Measurements from ENCODE around the gene NAT8. TPM values are rescaled to one million over a fixed set of nuclear protein-coding genes. Genes with fewer than 3 reads are reported as not detected.
"Not testable (repeated sequence)": the region's sequence is repeated elsewhere in the genome, so short reads cannot be mapped to it uniquely, and the experiment has no call there.

NAT8 gene
- polyA plus RNA-seq, 2 donors: not detected

DNA sequence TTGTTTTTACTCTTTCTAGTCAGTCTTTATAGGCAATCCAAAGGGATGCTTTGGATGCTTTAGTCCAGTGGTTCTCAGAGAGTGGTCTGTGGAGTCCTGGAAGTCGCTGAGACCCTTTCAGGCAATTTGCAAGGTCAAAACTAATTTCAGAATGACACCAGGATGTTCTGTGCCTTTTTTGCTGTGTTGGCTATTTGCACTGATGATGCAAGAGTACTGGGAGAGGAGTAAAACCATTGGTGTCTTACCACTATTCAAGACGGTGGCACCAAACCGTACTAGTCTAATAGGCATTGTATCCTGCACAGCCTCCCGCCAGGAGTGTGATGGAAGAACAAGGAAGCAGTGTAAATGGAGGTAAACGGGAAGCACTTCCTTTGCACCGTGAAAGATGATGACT is 34.0 kb upstream of the NAT8 start:
- H3K27me3 ChIP-seq (ENCODE audit: control insufficient read depth in 1 of 2, insufficient read depth in 2 of 2, low read length in 2 of 2); H3K4me3 ChIP-seq (ENCODE audit: low read depth in 1 of 2, low read length in 2 of 2); H3K36me3 ChIP-seq (ENCODE audit: control insufficient read depth in 2 of 2, insufficient read depth in 2 of 2, low read length in 1 of 2); H3K9me3 ChIP-seq (ENCODE audit: control insufficient read depth in 2 of 2, insufficient read depth in 1 of 2, low read depth in 1 of 2, low read length in 1 of 2); H3K27ac ChIP-seq (ENCODE audit: low read depth in 2 of 2, low read length in 1 of 2); H3K4me1 ChIP-seq (ENCODE audit: control insufficient read depth in 2 of 2, insufficient read depth in 2 of 2, low read length in 1 of 2): not testable (repeated sequence)
- WGBS, 2 donors: 74 to 78% methylated on average over 5 to 6 of the region's 6 CpGs

DNA sequence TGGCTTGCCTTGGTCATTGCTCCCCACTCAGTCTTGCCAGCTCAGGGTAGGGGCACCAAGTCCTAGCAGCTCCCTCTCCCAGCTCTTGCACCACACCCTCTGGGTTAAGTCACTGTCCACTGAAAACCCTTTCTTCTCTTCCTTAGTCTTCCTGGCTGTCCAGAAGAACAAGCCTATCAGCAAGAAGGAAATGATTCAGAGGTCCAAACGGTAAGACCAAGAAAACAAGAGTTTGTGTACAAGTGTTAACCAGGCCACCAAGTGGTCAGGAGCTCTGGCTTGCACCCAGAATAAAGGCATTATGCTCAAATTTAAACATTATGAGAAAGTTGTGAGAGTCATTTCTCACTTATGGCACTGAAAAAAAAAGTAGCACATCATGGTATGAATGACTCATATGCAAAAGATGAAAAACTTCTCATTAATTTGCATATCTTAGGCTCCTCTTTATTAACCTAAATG is 32.5 kb upstream of the NAT8 start:
- H3K27ac ChIP-seq (ENCODE audit: low read depth in 2 of 2, low read length in 1 of 2); H3K4me3 ChIP-seq (ENCODE audit: low read depth in 1 of 2, low read length in 2 of 2); H3K36me3 ChIP-seq (ENCODE audit: control insufficient read depth in 2 of 2, insufficient read depth in 2 of 2, low read length in 1 of 2); H3K4me1 ChIP-seq (ENCODE audit: control insufficient read depth in 2 of 2, insufficient read depth in 2 of 2, low read length in 1 of 2); H3K27me3 ChIP-seq (ENCODE audit: control insufficient read depth in 1 of 2, insufficient read depth in 2 of 2, low read length in 2 of 2); H3K9me3 ChIP-seq (ENCODE audit: control insufficient read depth in 2 of 2, insufficient read depth in 1 of 2, low read depth in 1 of 2, low read length in 1 of 2): not testable (repeated sequence)
- 31 to 38% methylated on average over 1 of the region's 1 CpG for WGBS, 2 donors

DNA sequence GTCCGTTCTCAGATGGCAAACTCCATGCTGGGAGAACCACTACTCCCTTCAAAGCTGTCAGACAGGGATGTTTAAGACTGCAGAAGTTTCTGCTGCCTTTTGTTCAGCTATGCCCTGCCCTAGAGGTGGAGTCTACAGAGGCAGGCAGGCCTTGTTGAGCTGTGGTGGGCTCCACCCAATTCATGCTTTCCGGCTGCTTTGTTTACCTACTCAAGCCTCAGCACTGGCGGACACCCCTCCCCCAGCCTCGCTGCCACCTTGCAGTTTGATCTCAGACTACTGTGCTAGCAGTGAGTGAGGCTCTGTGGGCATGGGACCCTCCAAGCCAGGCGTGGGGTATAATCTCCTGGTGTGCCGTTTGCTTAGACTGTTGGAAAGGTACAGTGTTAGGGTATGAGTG is 27.8 kb upstream of the NAT8 start:
- H3K9me3 ChIP-seq (ENCODE audit: control insufficient read depth in 2 of 2, insufficient read depth in 1 of 2, low read depth in 1 of 2, low read length in 1 of 2); H3K36me3 ChIP-seq (ENCODE audit: control insufficient read depth in 2 of 2, insufficient read depth in 2 of 2, low read length in 1 of 2); H3K4me1 ChIP-seq (ENCODE audit: control insufficient read depth in 2 of 2, insufficient read depth in 2 of 2, low read length in 1 of 2); H3K4me3 ChIP-seq (ENCODE audit: low read depth in 1 of 2, low read length in 2 of 2); H3K27ac ChIP-seq (ENCODE audit: low read depth in 2 of 2, low read length in 1 of 2); H3K27me3 ChIP-seq (ENCODE audit: control insufficient read depth in 1 of 2, insufficient read depth in 2 of 2, low read length in 2 of 2): not testable (repeated sequence)
- 72 to 83% methylated on average over 6 of the region's 6 CpGs for WGBS, 2 donors

DNA sequence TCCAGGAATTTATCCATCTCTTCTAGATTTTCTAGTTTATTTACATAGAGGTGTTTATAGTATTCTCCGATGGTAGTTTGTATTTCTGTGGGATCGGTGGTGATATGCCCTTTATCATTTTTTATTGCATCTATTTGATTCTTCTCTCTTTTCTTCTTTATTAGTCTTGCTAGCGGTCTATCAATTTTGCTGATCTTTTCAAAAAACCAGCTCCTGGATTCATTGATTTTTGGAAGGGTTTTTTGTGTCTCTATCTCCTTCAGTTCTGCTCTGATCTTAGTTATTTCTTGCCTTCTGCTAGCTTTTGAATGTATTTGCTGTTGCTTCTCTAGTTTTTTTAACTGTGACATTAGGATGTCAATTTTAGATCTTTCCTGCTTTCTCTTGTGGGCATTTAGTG is 25.0 kb upstream of the NAT8 start:
- H3K36me3 ChIP-seq (ENCODE audit: control insufficient read depth in 2 of 2, insufficient read depth in 2 of 2, low read length in 1 of 2); H3K4me1 ChIP-seq (ENCODE audit: control insufficient read depth in 2 of 2, insufficient read depth in 2 of 2, low read length in 1 of 2); H3K27me3 ChIP-seq (ENCODE audit: control insufficient read depth in 1 of 2, insufficient read depth in 2 of 2, low read length in 2 of 2); H3K27ac ChIP-seq (ENCODE audit: low read depth in 2 of 2, low read length in 1 of 2); H3K9me3 ChIP-seq (ENCODE audit: control insufficient read depth in 2 of 2, insufficient read depth in 1 of 2, low read depth in 1 of 2, low read length in 1 of 2); H3K4me3 ChIP-seq (ENCODE audit: low read depth in 1 of 2, low read length in 2 of 2): not testable (repeated sequence)
- 86 to 88% methylated on average over 3 of the region's 3 CpGs for WGBS, 2 donors

DNA sequence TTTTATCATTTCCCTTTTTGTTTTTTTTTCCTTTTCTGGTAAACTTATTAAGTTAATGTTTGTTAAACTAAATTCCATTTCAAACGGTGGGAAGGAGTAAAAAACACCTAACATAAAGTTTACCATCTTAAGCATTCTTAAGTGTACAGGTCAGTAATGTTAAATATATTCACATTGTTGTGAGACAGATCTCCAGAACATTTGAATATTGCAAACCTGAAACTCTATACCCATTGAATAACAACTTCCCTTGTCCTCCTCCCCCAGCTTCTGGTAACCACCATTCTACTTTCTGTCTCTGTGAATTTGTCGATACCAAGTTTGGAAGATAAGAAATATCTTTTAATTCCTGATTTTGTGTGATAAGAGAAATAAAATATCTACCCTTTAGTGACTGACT is 12.0 kb upstream of the NAT8 start:
- Histone ChIP-seq H3K4me3 (ENCODE audit: low read depth in 1 of 2, low read length in 2 of 2) (no peak overlapping the region), H3K27ac (ENCODE audit: low read depth in 2 of 2, low read length in 1 of 2) (no peak overlapping the region), H3K9me3 (ENCODE audit: control insufficient read depth in 2 of 2, insufficient read depth in 1 of 2, low read depth in 1 of 2, low read length in 1 of 2) (no peaks in the 10 kb centered on the region), H3K36me3 (ENCODE audit: control insufficient read depth in 2 of 2, insufficient read depth in 2 of 2, low read length in 1 of 2) (no peaks in the 10 kb centered on the region), H3K4me1 (ENCODE audit: control insufficient read depth in 2 of 2, insufficient read depth in 2 of 2, low read length in 1 of 2) (no peaks in the 10 kb centered on the region), H3K27me3 (ENCODE audit: control insufficient read depth in 1 of 2, insufficient read depth in 2 of 2, low read length in 2 of 2) (no peaks in the 10 kb centered on the region)
- 56 to 68% methylated on average over 2 of the region's 2 CpGs for WGBS, 2 donors

DNA sequence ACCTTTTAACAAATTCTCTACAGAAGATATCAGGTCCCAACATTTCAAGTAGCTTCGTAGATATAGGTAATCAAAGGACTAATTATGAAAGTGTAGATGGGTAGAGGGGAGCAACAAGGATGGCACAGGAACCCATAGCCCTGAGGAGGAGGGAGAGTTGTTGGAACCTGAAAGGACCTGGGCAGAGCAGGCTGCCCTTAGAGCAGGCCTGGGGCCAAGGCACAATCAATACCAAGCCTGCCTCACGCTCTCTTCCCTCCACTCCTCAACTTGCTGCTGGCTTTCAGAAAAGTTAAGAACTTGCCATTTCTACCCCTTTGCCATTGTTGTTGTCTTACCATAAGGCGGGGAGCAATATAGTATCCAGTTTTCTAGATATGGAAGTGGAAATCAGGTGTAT is 10.1 kb upstream of the NAT8 start:
- H3K27ac ChIP-seq (ENCODE audit: low read depth in 2 of 2, low read length in 1 of 2): no peak overlapping the region
- no peaks in the 10 kb centered on the region for H3K36me3 ChIP-seq (ENCODE audit: control insufficient read depth in 2 of 2, insufficient read depth in 2 of 2, low read length in 1 of 2)
- H3K27me3 ChIP-seq (ENCODE audit: control insufficient read depth in 1 of 2, insufficient read depth in 2 of 2, low read length in 2 of 2): no peaks in the 10 kb centered on the region
- H3K9me3 ChIP-seq (ENCODE audit: control insufficient read depth in 2 of 2, insufficient read depth in 1 of 2, low read depth in 1 of 2, low read length in 1 of 2): peaks cover 0 to 2% of the 10 kb centered on the region in 2 donors
- WGBS, 2 donors: 88 to 94% methylated on average over 3 of the region's 3 CpGs
- H3K4me1 ChIP-seq (ENCODE audit: control insufficient read depth in 2 of 2, insufficient read depth in 2 of 2, low read length in 1 of 2): no peaks in the 10 kb centered on the region
- H3K4me3 ChIP-seq (ENCODE audit: low read depth in 1 of 2, low read length in 2 of 2): no peak overlapping the region

DNA sequence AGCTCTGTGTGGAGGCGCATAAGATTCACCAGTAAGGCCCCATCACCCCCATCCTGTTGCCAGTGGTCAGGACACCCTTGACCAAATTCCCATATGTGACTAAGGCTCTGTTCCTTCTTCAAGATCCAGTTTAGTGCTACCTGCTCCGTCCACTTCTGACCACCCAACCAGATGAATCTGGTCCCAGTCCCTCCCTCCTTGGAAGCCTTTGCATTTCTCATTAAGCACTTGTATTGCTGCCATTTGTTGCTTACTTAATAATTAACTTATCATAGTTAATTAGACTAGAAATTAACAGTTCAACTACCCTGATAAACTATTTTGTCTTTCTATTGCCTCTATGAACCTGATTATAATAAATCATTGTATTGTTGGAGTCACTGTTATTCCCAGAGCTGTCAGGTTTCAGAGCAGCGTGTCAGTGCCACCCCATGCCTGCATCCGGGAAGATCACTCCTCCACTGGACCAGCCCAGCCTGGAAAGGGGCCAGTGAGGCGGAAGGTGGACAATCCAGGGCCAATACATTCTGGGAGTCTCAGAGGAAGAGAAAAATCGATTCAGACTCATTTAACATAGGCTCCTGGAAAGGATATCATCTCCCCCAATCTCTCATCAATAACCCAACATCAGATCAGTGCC is 9.5 kb upstream of the NAT8 start:
- Histone ChIP-seq H3K4me3 (ENCODE audit: low read depth in 1 of 2, low read length in 2 of 2) (no peak overlapping the region), H3K9me3 (ENCODE audit: control insufficient read depth in 2 of 2, insufficient read depth in 1 of 2, low read depth in 1 of 2, low read length in 1 of 2) (peaks cover 0 to 2% of the 10 kb centered on the region in 2 donors), H3K27ac (ENCODE audit: low read depth in 2 of 2, low read length in 1 of 2) (no peak overlapping the region), H3K27me3 (ENCODE audit: control insufficient read depth in 1 of 2, insufficient read depth in 2 of 2, low read length in 2 of 2) (no peaks in the 10 kb centered on the region), H3K36me3 (ENCODE audit: control insufficient read depth in 2 of 2, insufficient read depth in 2 of 2, low read length in 1 of 2) (no peaks in the 10 kb centered on the region), H3K4me1 (ENCODE audit: control insufficient read depth in 2 of 2, insufficient read depth in 2 of 2, low read length in 1 of 2) (no peaks in the 10 kb centered on the region)
- WGBS, 2 donors: 61 to 70% methylated on average over 6 of the region's 6 CpGs

DNA sequence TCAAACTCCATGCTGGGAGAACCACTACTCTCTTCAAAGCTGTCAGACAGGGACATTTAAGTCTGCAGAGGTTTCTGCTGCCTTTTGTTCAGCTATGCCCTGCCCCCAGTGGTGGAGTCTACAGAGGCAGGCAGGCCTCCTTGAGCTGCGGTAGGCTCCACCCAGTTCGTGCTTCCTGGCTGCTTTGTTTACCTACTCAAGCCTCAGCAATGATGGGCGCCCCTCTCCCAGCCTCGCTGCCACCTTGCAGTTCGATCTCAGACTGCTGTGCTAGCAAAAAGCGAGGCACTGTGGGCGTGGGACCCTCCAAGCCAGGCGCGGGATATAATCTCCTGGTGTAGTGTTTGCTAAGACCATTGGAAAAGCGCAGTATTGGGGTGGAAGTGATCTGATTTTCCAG is 5.5 kb upstream of the NAT8 start:
- WGBS, 2 donors: 84 to 86% methylated on average over 10 of the region's 10 CpGs
- H3K36me3 ChIP-seq (ENCODE audit: control insufficient read depth in 2 of 2, insufficient read depth in 2 of 2, low read length in 1 of 2); H3K4me1 ChIP-seq (ENCODE audit: control insufficient read depth in 2 of 2, insufficient read depth in 2 of 2, low read length in 1 of 2); H3K27ac ChIP-seq (ENCODE audit: low read depth in 2 of 2, low read length in 1 of 2); H3K27me3 ChIP-seq (ENCODE audit: control insufficient read depth in 1 of 2, insufficient read depth in 2 of 2, low read length in 2 of 2); H3K4me3 ChIP-seq (ENCODE audit: low read depth in 1 of 2, low read length in 2 of 2); H3K9me3 ChIP-seq (ENCODE audit: control insufficient read depth in 2 of 2, insufficient read depth in 1 of 2, low read depth in 1 of 2, low read length in 1 of 2): not testable (repeated sequence)

DNA sequence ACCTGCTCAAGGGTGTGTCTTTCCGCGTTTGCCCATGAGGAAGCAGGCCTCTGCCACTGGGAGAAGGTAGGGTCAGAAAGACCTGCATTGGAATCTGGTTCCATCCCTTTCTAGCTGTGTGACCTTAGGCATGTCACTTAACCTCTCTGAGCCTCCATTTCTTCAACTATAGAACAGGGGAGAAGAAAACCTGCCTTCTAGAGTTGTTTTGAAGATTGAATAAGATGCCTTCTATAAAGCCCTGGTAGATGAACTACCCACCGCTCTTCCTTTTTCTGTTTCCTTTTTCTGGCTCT is 507 bp downstream of the NAT8 start:
- peaks cover 0 to 4% of the 10 kb centered on the region in 2 donors for H3K9me3 ChIP-seq (ENCODE audit: control insufficient read depth in 2 of 2, insufficient read depth in 1 of 2, low read depth in 1 of 2, low read length in 1 of 2)
- H3K27ac ChIP-seq (ENCODE audit: low read depth in 2 of 2, low read length in 1 of 2): no peak overlapping the region
- no peaks in the 10 kb centered on the region for H3K27me3 ChIP-seq (ENCODE audit: control insufficient read depth in 1 of 2, insufficient read depth in 2 of 2, low read length in 2 of 2)
- 84 to 92% methylated on average over 3 of the region's 3 CpGs for WGBS, 2 donors
- no peaks in the 10 kb centered on the region for H3K4me1 ChIP-seq (ENCODE audit: control insufficient read depth in 2 of 2, insufficient read depth in 2 of 2, low read length in 1 of 2)
- no peak overlapping the region for H3K4me3 ChIP-seq (ENCODE audit: low read depth in 1 of 2, low read length in 2 of 2)
- H3K36me3 ChIP-seq (ENCODE audit: control insufficient read depth in 2 of 2, insufficient read depth in 2 of 2, low read length in 1 of 2): no peaks in the 10 kb centered on the region

DNA sequence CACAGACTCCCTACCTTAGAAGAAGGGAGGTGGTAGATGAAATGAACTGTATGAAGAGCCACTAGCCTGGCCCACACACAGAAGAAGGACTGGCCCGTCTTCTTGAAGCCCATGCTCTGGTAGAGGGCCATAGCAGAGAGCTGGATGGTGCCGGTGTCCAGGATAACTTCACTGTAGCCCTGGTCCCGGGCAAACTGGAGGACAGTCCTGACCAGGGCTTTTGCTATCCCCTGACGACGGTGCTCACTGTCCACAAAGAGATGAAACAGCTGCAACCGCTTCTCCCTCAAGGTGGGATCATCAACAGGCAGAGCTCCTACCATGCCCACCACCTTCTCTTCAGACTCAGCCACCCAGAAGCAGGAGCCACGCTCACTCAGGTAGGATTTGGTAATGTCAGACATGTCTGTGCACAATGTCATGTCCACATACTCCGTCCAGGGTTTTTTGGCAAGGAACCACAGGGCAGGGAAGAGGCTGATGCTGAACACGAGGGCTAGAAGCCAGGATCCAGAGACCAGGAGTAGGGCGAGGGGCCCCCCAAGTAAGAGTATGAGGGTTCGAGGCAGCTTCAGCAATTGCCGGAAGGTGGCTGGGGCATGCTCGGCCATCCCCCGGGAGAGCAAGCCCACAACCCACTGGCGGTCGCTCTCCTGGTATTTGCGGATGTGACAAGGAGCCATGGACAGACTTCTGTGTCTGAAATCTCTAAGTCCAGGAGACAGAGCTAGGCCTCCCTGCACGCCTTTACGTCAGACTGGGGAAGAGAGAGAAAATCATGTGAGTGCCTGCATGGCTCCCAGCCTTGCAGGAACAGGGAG is 1.1 kb downstream of the NAT8 start:
- Histone ChIP-seq H3K4me3 (ENCODE audit: low read depth in 1 of 2, low read length in 2 of 2) (no peak overlapping the region), H3K4me1 (ENCODE audit: control insufficient read depth in 2 of 2, insufficient read depth in 2 of 2, low read length in 1 of 2) (no peaks in the 10 kb centered on the region), H3K36me3 (ENCODE audit: control insufficient read depth in 2 of 2, insufficient read depth in 2 of 2, low read length in 1 of 2) (no peaks in the 10 kb centered on the region), H3K27ac (ENCODE audit: low read depth in 2 of 2, low read length in 1 of 2) (no peak overlapping the region), H3K9me3 (ENCODE audit: control insufficient read depth in 2 of 2, insufficient read depth in 1 of 2, low read depth in 1 of 2, low read length in 1 of 2) (peaks cover 0 to 4% of the 10 kb centered on the region in 2 donors), H3K27me3 (ENCODE audit: control insufficient read depth in 1 of 2, insufficient read depth in 2 of 2, low read length in 2 of 2) (no peaks in the 10 kb centered on the region)
- WGBS, 2 donors: 88 to 90% methylated on average over 19 of the region's 19 CpGs

Measured in esophagus (tissue), 2 donors.